Caco-2 (cell line): ENCODE measurements around the gene TANK. TPM values are rescaled to one million over a fixed set of nuclear protein-coding genes. Genes with fewer than 3 reads are reported as not detected.
A peak's percentile ranks its signal among the peaks of the same experiment; 100 is the strongest.

Experiments
- BruUV-seq: library from RNA; stranded (reverse); fragments of 400-500 nt; replicated peaks from 2 replicates; lab custom pipeline; 2021; lab: Mats Ljungman, UMichigan
- CTCF ChIA-PET: fragments of 300-600 bp; sonication (Branson Sonifier 250); formaldehyde crosslinking; loops from one replicate; lab custom pipeline; 2022; ENCODE audit warnings: antibody characterized with exemption; lab: Charles Lee
- POLR2A ChIA-PET: fragments of 300-600 bp; sonication (Branson Sonifier 250); formaldehyde crosslinking; loops from one replicate; lab custom pipeline; 2022; ENCODE audit warnings: antibody characterized with exemption; lab: Charles Lee
- DNase-seq, 2 experiments: peaks; one replicate each; pipeline versions ENCODE4 v3.0.0 to v3.0.0-alpha.2; 2020 to 2022
- H3K27me3 ChIP-seq: replicated peaks from 2 replicates; pipeline ENCODE4 v1.6.0; 2011; ENCODE audit warnings: low read length; ENCODE audit not compliant: control insufficient read depth, insufficient read depth
- H3K36me3 ChIP-seq: 2 replicates; pipeline ENCODE4 v1.5.1; 2011; ENCODE audit warnings: low read length; ENCODE audit not compliant: control insufficient read depth, insufficient read depth
- H3K4me1 ChIP-seq: fragments of 250-450 bp; sonication (Bioruptor Pico); 2 replicates; pipeline ENCODE4 v1.5.1; 2020; ENCODE audit warnings: mild to moderate bottlenecking
- H3K4me3 ChIP-seq: 2 replicates; pipeline ENCODE4 v1.5.1; 2011; ENCODE audit warnings: low read depth, mild to moderate bottlenecking, control low read depth, low read length
- H3K9me3 ChIP-seq: fragments of 250-450 bp; sonication (Bioruptor Pico); 2 replicates; pipeline ENCODE4 v1.5.1; 2020; ENCODE audit warnings: mild to moderate bottlenecking, moderate library complexity
- H3K27ac Mint-ChIP-seq: one replicate; pipeline ENCODE4 v1.8.0; 2022; ENCODE audit warnings: mixed read lengths; ENCODE audit not compliant: unreplicated experiment
- H3K27me3 Mint-ChIP-seq: one replicate; pipeline ENCODE4 v1.8.0; 2022; ENCODE audit warnings: mixed read lengths; ENCODE audit not compliant: insufficient read depth, unreplicated experiment
- H3K36me3 Mint-ChIP-seq: one replicate; pipeline ENCODE4 v1.8.0; 2022; ENCODE audit warnings: mild to moderate bottlenecking, mixed read lengths; ENCODE audit not compliant: insufficient read depth, unreplicated experiment
- H3K4me1 Mint-ChIP-seq: one replicate; pipeline ENCODE4 v1.8.0; 2022; ENCODE audit warnings: low read depth, mixed read lengths; ENCODE audit not compliant: unreplicated experiment
- H3K4me3 Mint-ChIP-seq: one replicate; pipeline ENCODE4 v1.8.0; 2022; ENCODE audit warnings: mild to moderate bottlenecking, moderate library complexity, mixed read lengths; ENCODE audit not compliant: unreplicated experiment
- H3K9me3 Mint-ChIP-seq: one replicate; pipeline ENCODE4 v1.8.0; 2022; ENCODE audit warnings: mixed read lengths; ENCODE audit not compliant: unreplicated experiment
- intact Hi-C: fragments of 100-400 bp; cut with micrococcal nuclease; formaldehyde crosslinking; loops from one replicate; pipeline ENCODE4 v1.10.0; 2022; ENCODE audit not compliant: unreplicated experiment
- total RNA-seq: library from RNA; stranded (reverse); gene quantifications from 2 replicates; pipeline ENCODE4 v1.2.3, GENCODE V29; 2022
- TF ChIP-seq, protein P1 (sequence below), 2 experiments: fragments of 200-600 bp in 1 of 2; IDR thresholded peaks; 1 replicate in 1 of 2; 2 replicates in 1 of 2; pipeline versions ENCODE4 v1.5.1 to v1.8.0; 2011 to 2022; ENCODE audit warnings: antibody characterized with exemption in 1 of 2, control low read depth in 1 of 2, inconsistent platforms in 1 of 2, low read depth in 1 of 2, low read length in 1 of 2, mild to moderate bottlenecking in 1 of 2, moderate library complexity in 1 of 2; ENCODE audit not compliant: insufficient read depth in 1 of 2, severe bottlenecking in 1 of 2, unreplicated experiment in 1 of 2

Gene TANK
- total RNA-seq, 1 experiment from 2014 or later: 56.0 TPM

DNA sequence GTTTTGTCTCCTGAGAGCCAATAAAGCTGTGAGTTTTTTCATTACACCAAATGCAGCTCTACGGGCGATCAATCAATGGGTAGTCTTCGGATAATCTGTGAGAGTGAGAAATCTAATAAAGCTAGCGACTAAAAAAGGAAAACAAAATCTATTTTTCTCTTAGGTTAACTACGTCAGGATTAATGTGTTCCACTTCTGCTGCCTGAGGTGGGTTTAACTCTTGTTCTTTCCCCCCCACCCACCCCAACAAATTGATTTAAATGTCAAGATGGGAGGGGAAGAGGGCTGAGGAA, 85.0 kb downstream of the TANK start:
- CTCF ChIA-PET: no interaction called here
- BruUV-seq: no TSS peak

DNA sequence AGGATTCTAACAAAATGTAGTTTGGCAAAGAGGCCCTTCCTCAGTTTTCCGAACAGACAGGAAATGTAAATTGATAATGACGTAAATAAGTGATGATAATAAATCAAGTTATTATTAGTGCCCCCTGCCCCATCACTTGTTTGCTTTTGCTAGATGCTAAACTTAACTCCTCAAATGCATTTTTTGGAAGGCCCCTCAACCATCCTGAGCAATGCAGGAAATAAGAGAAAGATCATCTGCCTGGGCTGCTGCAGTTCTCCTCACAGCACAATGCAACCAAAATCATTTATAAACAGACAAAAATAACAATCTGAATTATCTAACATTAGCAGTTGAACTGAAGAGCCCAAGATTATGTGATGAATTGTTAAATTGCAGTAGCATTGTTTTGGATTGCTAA, 85.4 kb downstream of the TANK start:
- no peak for DNase-seq
- Mint-ChIP-seq H3K36me3 (no peaks in the 10 kb centered on the region), H3K27me3 (no peaks in the 10 kb centered on the region), H3K4me1 (no peaks in the 10 kb centered on the region), H3K4me3 (peak overlapping the region; percentile 80), H3K27ac (no peak overlapping the region), H3K9me3 (no peaks in the 10 kb centered on the region)
- ChIA-PET CTCF (no interaction called here), POLR2A (no interaction called here)
- peaks cover 6% of the 10 kb centered on the region; the same call in 1 of the 2 replicates for H3K4me1 ChIP-seq
- no peaks in the 10 kb centered on the region for H3K9me3 ChIP-seq
- no TSS peak for BruUV-seq
- H3K4me3 ChIP-seq: no peak overlapping the region; the same call in 1 of the 2 replicates
- H3K36me3 ChIP-seq: no peaks in the 10 kb centered on the region
- TF ChIP-seq, protein P1, sequence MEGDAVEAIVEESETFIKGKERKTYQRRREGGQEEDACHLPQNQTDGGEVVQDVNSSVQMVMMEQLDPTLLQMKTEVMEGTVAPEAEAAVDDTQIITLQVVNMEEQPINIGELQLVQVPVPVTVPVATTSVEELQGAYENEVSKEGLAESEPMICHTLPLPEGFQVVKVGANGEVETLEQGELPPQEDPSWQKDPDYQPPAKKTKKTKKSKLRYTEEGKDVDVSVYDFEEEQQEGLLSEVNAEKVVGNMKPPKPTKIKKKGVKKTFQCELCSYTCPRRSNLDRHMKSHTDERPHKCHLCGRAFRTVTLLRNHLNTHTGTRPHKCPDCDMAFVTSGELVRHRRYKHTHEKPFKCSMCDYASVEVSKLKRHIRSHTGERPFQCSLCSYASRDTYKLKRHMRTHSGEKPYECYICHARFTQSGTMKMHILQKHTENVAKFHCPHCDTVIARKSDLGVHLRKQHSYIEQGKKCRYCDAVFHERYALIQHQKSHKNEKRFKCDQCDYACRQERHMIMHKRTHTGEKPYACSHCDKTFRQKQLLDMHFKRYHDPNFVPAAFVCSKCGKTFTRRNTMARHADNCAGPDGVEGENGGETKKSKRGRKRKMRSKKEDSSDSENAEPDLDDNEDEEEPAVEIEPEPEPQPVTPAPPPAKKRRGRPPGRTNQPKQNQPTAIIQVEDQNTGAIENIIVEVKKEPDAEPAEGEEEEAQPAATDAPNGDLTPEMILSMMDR (IDR thresholded peaks at IDR 0.05; ENCODE audit: insufficient read depth in 1 of 2, low read depth in 1 of 2, low read length in 1 of 2, severe bottlenecking in 1 of 2, unreplicated experiment in 1 of 2): no peak
- intact Hi-C loops: no loop called here
- no peaks in the 10 kb centered on the region for H3K27me3 ChIP-seq

More for the DNA sequence above, 85.0 kb downstream of the TANK start:
- Mint-ChIP-seq H3K4me3 (peak overlapping the region; percentile 80), H3K27me3 (no peaks in the 10 kb centered on the region), H3K36me3 (no peaks in the 10 kb centered on the region), H3K4me1 (no peaks in the 10 kb centered on the region), H3K27ac (peak overlapping the region; percentile 93), H3K9me3 (no peaks in the 10 kb centered on the region)
- intact Hi-C loops: no loop called here
- H3K9me3 ChIP-seq: no peaks in the 10 kb centered on the region
- no peaks in the 10 kb centered on the region for H3K27me3 ChIP-seq
- peak overlapping the region; percentile 50 for H3K4me3 ChIP-seq
- POLR2A ChIA-PET: no interaction called here
- H3K36me3 ChIP-seq: no peaks in the 10 kb centered on the region
- TF ChIP-seq, protein P1 (IDR thresholded peaks at IDR 0.05; ENCODE audit: insufficient read depth in 1 of 2, low read depth in 1 of 2, low read length in 1 of 2, severe bottlenecking in 1 of 2, unreplicated experiment in 1 of 2): no peak
- DNase-seq: no peak
- H3K4me1 ChIP-seq: peaks cover 6% of the 10 kb centered on the region; the same call in 1 of the 2 replicates

DNA sequence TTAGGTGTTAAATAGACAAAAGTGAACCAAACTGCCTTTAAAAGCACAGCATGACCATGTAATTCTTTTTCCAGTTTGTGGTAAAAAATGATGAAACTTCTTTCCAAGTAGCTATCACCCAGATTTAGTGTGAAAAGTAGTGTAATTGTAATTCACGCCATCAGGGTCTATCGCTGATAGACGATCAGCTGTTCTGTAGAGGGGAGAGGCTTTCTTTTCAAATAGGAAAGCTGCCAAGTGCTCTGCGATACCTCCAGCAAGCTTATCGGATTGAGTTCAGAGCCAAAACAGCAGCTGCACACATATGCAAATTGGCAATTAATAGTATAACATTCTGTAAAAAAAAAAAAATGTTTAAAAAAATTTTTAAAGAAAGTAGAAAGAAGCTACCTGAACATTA, 86.1 kb downstream of the TANK start:
- no peak for DNase-seq
- H3K27ac Mint-ChIP-seq: no peak overlapping the region
- H3K9me3 Mint-ChIP-seq: no peaks in the 10 kb centered on the region
- CTCF ChIA-PET: no interaction called here
- POLR2A ChIA-PET: no interaction called here
- no peaks in the 10 kb centered on the region for H3K9me3 ChIP-seq
- peaks cover 6% of the 10 kb centered on the region; the same call in 1 of the 2 replicates for H3K4me1 ChIP-seq
- no peaks in the 10 kb centered on the region for H3K36me3 ChIP-seq
- H3K4me3 ChIP-seq: no peak overlapping the region
- intact Hi-C loops: no loop called here
- TF ChIP-seq, protein P1 (IDR thresholded peaks at IDR 0.05; ENCODE audit: insufficient read depth in 1 of 2, low read depth in 1 of 2, low read length in 1 of 2, severe bottlenecking in 1 of 2, unreplicated experiment in 1 of 2): no peak
- no peaks in the 10 kb centered on the region for H3K27me3 Mint-ChIP-seq
- no peaks in the 10 kb centered on the region for H3K36me3 Mint-ChIP-seq
- no peak overlapping the region for H3K4me3 Mint-ChIP-seq
- BruUV-seq: no TSS peak
- no peaks in the 10 kb centered on the region for H3K4me1 Mint-ChIP-seq
- H3K27me3 ChIP-seq: no peaks in the 10 kb centered on the region
